Activated CD4-positive, alpha-beta memory T cell treated with anti-CD3 and anti-CD28 coated beads for 36 hours (primary cell): ENCODE measurements around the gene MLST8. TPM values are rescaled to one million over a fixed set of nuclear protein-coding genes. Genes with fewer than 3 reads are reported as not detected.

Experiments used
- CTCF ChIA-PET: fragments of 350-600 bp; sonication (Branson Sonifier 250); formaldehyde crosslinking; loops from one replicate; lab custom pipeline; 2021; ENCODE audit warnings: antibody characterized with exemption, inconsistent platforms; lab: Charles Lee
- POLR2A ChIA-PET: fragments of 350-600 bp; sonication (Branson Sonifier 250); formaldehyde crosslinking; loops from one replicate; lab custom pipeline; 2021; ENCODE audit warnings: antibody characterized with exemption; lab: Charles Lee
- DNase-seq: peaks from one replicate; pipeline ENCODE4 v3.0.0-alpha.2; 2020
- H3K27ac Mint-ChIP-seq: one replicate; pipeline ENCODE4 v1.8.0; 2021; ENCODE audit warnings: mixed read lengths
- H3K27me3 Mint-ChIP-seq: one replicate; pipeline ENCODE4 v1.8.0; 2021; ENCODE audit warnings: mixed read lengths
- H3K36me3 Mint-ChIP-seq: one replicate; pipeline ENCODE4 v1.8.0; 2021; ENCODE audit warnings: mixed read lengths
- H3K4me1 Mint-ChIP-seq: one replicate; pipeline ENCODE4 v1.8.0; 2021; ENCODE audit warnings: low read depth, mixed read lengths
- H3K4me3 Mint-ChIP-seq: one replicate; pipeline ENCODE4 v1.8.0; 2021; ENCODE audit warnings: mild to moderate bottlenecking, mixed read lengths
- H3K9me3 Mint-ChIP-seq: one replicate; pipeline ENCODE4 v1.8.0; 2021; ENCODE audit warnings: mixed read lengths
- intact Hi-C: fragments of 100-400 bp; cut with micrococcal nuclease; formaldehyde crosslinking; loops from one replicate; pipeline ENCODE4 v1.15.1; 2023
- total RNA-seq, 2 experiments: library from RNA; stranded (reverse); gene quantifications; one replicate each; pipeline ENCODE4 v1.2.3, GENCODE V29; 2021

The MLST8 gene
- total RNA-seq, 2 experiments from 2014 or later, result 49.7 to 50.4 TPM

- no peaks in the 10 kb centered on the region for H3K4me1 Mint-ChIP-seq
- no peak overlapping the region for H3K4me3 Mint-ChIP-seq
- POLR2A ChIA-PET, result interaction anchor here (1.1 kb wide), 1 partner anchor 20 kb away, joined by 3 read pairs; the partner anchor contains the start of gene TRAF7
- no peak overlapping the region for H3K27ac Mint-ChIP-seq
- no peaks in the 10 kb centered on the region for H3K9me3 Mint-ChIP-seq
- CTCF ChIA-PET, result no interaction called here
- intact Hi-C loops, result no loop called here
- no peak for DNase-seq
- H3K27me3 Mint-ChIP-seq, result no peaks in the 10 kb centered on the region
- H3K36me3 Mint-ChIP-seq, result peaks cover 15% of the 10 kb centered on the region
Measured at GRCh38 chr16:2174396-2175131, 30.7 kb upstream of the MLST8 start.

- Mint-ChIP-seq H3K27ac (no peak overlapping the region), H3K4me3 (no peak overlapping the region), H3K4me1 (no peaks in the 10 kb centered on the region), H3K9me3 (no peaks in the 10 kb centered on the region), H3K36me3 (peaks cover 15% of the 10 kb centered on the region), H3K27me3 (no peaks in the 10 kb centered on the region)
- ChIA-PET POLR2A (no interaction called here), CTCF (no interaction called here)
- DNase-seq, result no peak
- intact Hi-C loops, result no loop called here
Measured at GRCh38 chr16:2175454-2175853, 29.8 kb upstream of the MLST8 start.

DNA sequence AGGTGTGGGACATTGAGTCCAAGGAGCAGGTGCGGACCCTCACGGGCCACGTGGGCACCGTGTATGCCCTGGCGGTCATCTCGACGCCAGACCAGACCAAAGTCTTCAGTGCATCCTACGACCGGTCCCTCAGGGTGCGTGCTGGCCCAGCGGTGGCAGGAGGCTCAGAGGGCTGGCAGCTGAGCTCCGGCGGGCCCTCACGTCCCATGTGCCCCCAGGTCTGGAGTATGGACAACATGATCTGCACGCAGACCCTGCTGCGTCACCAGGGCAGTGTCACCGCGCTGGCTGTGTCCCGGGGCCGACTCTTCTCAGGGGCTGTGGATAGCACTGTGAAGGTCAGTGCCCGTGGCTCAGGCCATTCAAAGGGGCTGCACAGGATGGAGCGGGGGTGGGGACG is 29.2 kb upstream of the MLST8 start:
- Mint-ChIP-seq H3K4me1 (no peaks in the 10 kb centered on the region), H3K9me3 (no peaks in the 10 kb centered on the region), H3K27me3 (no peaks in the 10 kb centered on the region), H3K36me3 (peaks cover 15% of the 10 kb centered on the region), H3K4me3 (no peak overlapping the region), H3K27ac (no peak overlapping the region)
- intact Hi-C loops, result no loop called here
- ChIA-PET CTCF (no interaction called here), POLR2A (no interaction called here)
- no peak for DNase-seq

GRCh38 chr16:2177101-2177500 is 28.2 kb upstream of the MLST8 start:
- H3K27ac Mint-ChIP-seq, result no peak overlapping the region
- H3K4me3 Mint-ChIP-seq, result no peak overlapping the region
- ChIA-PET POLR2A (no interaction called here), CTCF (no interaction called here)
- intact Hi-C loops, result no loop called here
- no peaks in the 10 kb centered on the region for H3K9me3 Mint-ChIP-seq
- H3K36me3 Mint-ChIP-seq, result peaks cover 15% of the 10 kb centered on the region
- no peak for DNase-seq
- no peaks in the 10 kb centered on the region for H3K4me1 Mint-ChIP-seq
- no peaks in the 10 kb centered on the region for H3K27me3 Mint-ChIP-seq

DNA sequence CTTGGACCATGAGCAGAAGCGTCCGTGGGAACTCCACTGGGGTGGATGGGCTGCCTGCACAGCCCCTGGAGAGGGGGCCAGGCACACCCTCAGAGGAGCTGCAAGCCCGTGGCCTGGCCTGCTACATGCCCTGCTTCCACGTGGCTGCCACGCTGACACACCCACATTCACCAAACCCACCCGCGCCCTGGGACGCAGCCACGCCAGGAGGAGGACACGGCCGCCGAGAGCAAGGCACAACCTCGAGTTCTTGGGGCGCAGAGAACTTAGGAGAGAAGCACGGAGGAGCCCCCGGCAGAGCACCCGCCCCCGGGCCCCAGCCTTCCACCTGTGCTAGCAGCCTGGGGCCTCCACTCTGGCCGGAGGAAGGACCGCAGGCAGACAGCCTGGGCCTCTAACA is 27.7 kb upstream of the MLST8 start:
- no peak for DNase-seq
- POLR2A ChIA-PET, result no interaction called here
- Mint-ChIP-seq H3K9me3 (no peaks in the 10 kb centered on the region), H3K4me3 (no peak overlapping the region), H3K4me1 (no peaks in the 10 kb centered on the region), H3K36me3 (peaks cover 15% of the 10 kb centered on the region), H3K27me3 (no peaks in the 10 kb centered on the region), H3K27ac (no peak overlapping the region)
- CTCF ChIA-PET, result no interaction called here
- intact Hi-C loops, result no loop called here

- peak; percentile 52 for DNase-seq
- ChIA-PET POLR2A (no interaction called here), CTCF (no interaction called here)
- Mint-ChIP-seq H3K4me1 (no peaks in the 10 kb centered on the region), H3K9me3 (no peaks in the 10 kb centered on the region), H3K36me3 (peaks cover 14% of the 10 kb centered on the region), H3K27me3 (no peaks in the 10 kb centered on the region), H3K4me3 (no peak overlapping the region), H3K27ac (no peak overlapping the region)
- intact Hi-C loops, result no loop called here
Measured at GRCh38 chr16:2178321-2179106, 26.7 kb upstream of the MLST8 start.

DNA sequence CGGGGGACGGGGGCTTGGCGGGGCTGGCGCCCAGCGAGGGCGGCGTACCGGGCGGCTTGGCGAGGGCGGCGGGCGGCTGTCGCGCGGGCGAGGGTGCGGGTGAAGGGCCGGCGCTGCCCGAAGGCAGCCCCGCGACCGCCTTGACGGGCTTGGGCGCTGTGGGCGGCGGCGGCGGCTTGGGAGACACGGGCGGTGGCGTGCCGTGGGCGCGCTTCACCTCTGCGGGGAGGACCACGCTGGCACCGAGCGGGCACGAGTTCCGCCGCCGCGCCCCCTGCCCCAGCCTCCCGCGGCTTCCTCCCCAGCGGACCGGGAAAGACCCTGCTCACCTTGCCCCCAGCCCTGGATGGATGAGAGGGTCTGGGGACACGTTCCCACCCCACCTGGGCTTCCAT is 26.1 kb upstream of the MLST8 start:
- Mint-ChIP-seq H3K27me3 (no peaks in the 10 kb centered on the region), H3K4me1 (no peaks in the 10 kb centered on the region), H3K36me3 (peaks cover 10% of the 10 kb centered on the region), H3K9me3 (no peaks in the 10 kb centered on the region), H3K4me3 (no peak overlapping the region), H3K27ac (no peak overlapping the region)
- intact Hi-C loops, result no loop called here
- no peak for DNase-seq
- POLR2A ChIA-PET, result no interaction called here
- CTCF ChIA-PET, result no interaction called here

- no peak for DNase-seq
- intact Hi-C loops, result no loop called here
- Mint-ChIP-seq H3K4me3 (no peak overlapping the region), H3K4me1 (no peaks in the 10 kb centered on the region), H3K36me3 (peaks cover 9% of the 10 kb centered on the region), H3K9me3 (no peaks in the 10 kb centered on the region), H3K27ac (no peak overlapping the region), H3K27me3 (no peaks in the 10 kb centered on the region)
- ChIA-PET CTCF (no interaction called here), POLR2A (no interaction called here)
Measured at GRCh38 chr16:2179576-2179975, 25.7 kb upstream of the MLST8 start.

DNA sequence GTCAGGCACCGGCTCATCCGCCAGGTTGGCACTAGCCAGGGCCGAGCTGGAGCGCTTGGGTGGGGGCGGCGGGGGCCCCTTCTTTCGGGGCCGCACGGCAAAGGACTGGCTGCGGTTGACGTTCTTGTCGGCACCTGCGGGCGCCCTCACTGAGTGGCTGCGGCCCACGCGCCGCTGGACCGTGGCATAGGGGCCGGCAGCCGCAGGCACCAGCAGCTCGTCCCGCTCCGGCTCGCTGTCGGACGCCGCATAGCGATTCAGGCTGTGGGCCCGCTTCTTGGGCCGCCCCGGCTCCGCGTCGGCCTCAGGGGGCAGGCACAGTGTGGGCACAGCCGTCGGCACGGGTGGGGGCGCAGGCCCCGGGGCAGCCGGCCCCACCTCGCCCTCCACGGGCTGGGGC is 24.8 kb upstream of the MLST8 start:
- no peaks in the 10 kb centered on the region for H3K4me1 Mint-ChIP-seq
- H3K4me3 Mint-ChIP-seq, result no peak overlapping the region
- ChIA-PET CTCF (no interaction called here), POLR2A (no interaction called here)
- H3K27me3 Mint-ChIP-seq, result no peaks in the 10 kb centered on the region
- H3K27ac Mint-ChIP-seq, result no peak overlapping the region
- no peaks in the 10 kb centered on the region for H3K9me3 Mint-ChIP-seq
- H3K36me3 Mint-ChIP-seq, result peaks cover 9% of the 10 kb centered on the region
- no peak for DNase-seq
- intact Hi-C loops, result no loop called here

- H3K4me1 Mint-ChIP-seq, result no peaks in the 10 kb centered on the region
- no peak overlapping the region for H3K4me3 Mint-ChIP-seq
- intact Hi-C loops, result no loop called here
- no peaks in the 10 kb centered on the region for H3K27me3 Mint-ChIP-seq
- POLR2A ChIA-PET, result no interaction called here
- no peaks in the 10 kb centered on the region for H3K9me3 Mint-ChIP-seq
- peaks cover 4% of the 10 kb centered on the region for H3K36me3 Mint-ChIP-seq
- no peak for DNase-seq
- CTCF ChIA-PET, result no interaction called here
- H3K27ac Mint-ChIP-seq, result no peak overlapping the region
Measured at GRCh38 chr16:2180962-2181923, 24.0 kb upstream of the MLST8 start.

DNA sequence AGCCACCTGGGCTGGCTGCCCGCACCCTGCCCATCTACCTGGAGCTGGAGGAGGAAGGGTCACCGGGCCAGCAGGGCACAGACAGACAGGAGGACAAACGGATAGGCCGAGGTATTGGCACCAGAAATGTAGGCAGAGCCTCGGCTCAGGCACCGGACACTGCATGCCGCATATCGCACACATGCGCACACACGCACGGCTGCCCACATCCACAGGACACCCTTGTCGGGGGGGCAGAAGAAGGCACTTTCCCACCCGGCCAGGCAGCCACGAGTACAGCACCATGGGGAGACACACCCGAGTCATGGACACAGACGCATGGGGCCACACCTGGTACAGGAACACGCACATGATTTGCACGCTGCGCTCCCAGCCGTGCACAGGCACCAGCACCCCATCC is 23.3 kb upstream of the MLST8 start:
- no peaks in the 10 kb centered on the region for H3K4me1 Mint-ChIP-seq
- CTCF ChIA-PET, result no interaction called here
- no peaks in the 10 kb centered on the region for H3K9me3 Mint-ChIP-seq
- POLR2A ChIA-PET, result no interaction called here
- no peak for DNase-seq
- no peak overlapping the region for H3K4me3 Mint-ChIP-seq
- peaks cover 3% of the 10 kb centered on the region for H3K36me3 Mint-ChIP-seq
- intact Hi-C loops, result no loop called here
- H3K27me3 Mint-ChIP-seq, result no peaks in the 10 kb centered on the region
- no peak overlapping the region for H3K27ac Mint-ChIP-seq

DNA sequence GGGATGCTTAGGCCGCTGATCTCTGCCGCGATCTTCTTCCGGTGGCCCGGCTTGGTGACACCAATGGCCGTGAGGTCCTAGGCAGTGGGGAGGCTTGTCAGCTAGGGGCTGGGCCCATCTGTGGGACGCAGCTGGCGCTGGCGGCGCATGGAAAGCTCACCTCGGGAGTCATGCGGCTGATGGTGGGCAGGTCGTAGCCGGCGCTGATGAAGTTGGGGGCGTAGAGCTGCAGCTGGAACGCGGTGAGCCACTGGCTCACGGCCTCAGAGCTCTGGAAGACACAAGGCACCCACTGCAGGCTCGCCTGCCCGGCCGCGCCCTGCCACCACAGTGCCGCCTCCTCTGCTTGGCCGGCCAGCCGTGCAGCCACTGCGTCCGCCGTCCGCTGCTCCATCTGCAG is 21.6 kb upstream of the MLST8 start:
- intact Hi-C loops, result no loop called here
- no peaks in the 10 kb centered on the region for H3K27me3 Mint-ChIP-seq
- H3K4me1 Mint-ChIP-seq, result no peaks in the 10 kb centered on the region
- H3K36me3 Mint-ChIP-seq, result no peaks in the 10 kb centered on the region
- POLR2A ChIA-PET, result no interaction called here
- H3K27ac Mint-ChIP-seq, result no peak overlapping the region
- H3K9me3 Mint-ChIP-seq, result no peaks in the 10 kb centered on the region
- CTCF ChIA-PET, result no interaction called here
- no peak overlapping the region for H3K4me3 Mint-ChIP-seq
- DNase-seq, result no peak
